Stimulated activated CD4-positive, alpha-beta T cell treated with anti-CD3 and anti-CD28 coated beads, Interleukin-2, amount 100 ng/mL, for 24 hours (primary cell): Measurements from ENCODE around the gene ADRA2B.
"Not testable (repeated sequence)": the region's sequence is repeated elsewhere in the genome, so short reads cannot be mapped to it uniquely, and the experiment has no call there.

Experiments used
- DNase-seq, 2 donors: peaks; one replicate each; pipeline ENCODE4 v3.0.0-alpha.2; 2020

ADRA2B gene

DNA sequence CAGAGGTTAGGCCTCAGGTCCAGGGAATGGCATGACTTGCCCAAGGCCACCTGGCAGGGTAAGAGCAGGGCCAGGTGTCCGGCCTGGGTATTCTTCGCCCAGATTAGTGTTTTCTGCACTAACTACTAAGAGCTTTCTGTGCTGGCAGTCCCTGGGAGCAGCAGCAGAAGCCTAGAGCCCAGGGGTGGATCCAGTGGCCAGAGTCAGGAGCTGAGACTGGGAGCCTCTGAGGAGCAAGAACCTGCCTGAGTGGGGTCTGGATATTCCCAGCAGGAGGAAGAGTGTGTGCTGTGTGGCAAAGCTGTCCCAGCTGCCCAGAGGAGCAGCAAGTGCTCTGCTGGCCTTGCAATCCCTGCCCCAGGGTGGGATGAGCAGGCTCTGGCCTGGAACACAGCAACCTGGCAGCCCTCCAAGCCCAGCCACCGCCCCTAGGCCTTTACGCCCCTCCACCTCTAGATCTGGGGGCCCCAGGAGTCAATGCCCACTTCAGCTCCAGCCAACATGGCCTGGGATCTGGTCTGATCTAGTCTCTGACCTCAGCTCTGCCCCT, 50.9 kb downstream of the ADRA2B start:
- DNase-seq, result no peak

DNA sequence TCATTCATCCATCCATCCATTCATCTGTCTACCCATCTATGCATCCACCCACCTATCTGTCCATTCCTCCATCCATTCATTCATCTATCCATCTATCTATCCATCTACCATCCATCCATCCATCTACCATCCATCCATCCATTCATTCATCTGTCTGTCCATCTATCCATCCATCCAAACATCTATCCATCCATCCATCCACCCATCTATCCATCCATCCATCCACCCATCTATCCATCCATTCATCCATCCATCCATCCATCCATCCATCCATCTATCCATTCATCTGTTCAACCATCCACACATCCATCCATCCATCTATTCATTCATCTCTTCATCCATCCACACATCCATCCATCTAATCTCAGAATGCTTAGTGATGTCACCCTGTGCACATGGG, 51.6 kb downstream of the ADRA2B start:
- DNase-seq, result not testable (repeated sequence)

DNA sequence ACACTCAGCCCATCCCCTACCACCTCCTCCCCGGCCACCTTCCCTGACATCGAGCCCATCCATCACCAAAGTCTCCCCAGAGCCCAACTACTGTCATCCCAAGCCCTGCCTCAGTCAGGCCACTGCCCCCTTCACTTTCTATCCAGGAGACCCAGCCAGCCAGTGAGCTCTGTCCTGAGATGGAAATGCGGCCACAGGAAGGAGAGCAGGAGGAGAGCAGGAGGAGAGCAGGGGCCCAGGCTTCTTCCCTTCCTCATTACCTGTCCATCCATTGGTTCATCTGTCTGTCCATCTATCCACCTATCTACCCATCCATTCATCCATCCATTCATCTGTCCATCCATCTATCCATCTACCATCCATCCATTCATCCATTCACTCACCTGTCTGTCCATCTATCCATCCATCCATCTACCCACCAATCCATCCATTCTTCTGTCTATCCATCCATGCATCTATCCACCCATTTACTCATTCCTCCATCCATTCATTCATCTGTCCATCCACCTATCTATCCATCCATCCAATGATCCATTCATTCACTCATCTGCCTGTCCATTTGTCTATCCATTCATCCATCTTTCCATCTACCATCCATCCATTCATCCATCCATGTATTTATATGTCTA, 52.2 kb downstream of the ADRA2B start:
- not testable (repeated sequence) for DNase-seq

DNA sequence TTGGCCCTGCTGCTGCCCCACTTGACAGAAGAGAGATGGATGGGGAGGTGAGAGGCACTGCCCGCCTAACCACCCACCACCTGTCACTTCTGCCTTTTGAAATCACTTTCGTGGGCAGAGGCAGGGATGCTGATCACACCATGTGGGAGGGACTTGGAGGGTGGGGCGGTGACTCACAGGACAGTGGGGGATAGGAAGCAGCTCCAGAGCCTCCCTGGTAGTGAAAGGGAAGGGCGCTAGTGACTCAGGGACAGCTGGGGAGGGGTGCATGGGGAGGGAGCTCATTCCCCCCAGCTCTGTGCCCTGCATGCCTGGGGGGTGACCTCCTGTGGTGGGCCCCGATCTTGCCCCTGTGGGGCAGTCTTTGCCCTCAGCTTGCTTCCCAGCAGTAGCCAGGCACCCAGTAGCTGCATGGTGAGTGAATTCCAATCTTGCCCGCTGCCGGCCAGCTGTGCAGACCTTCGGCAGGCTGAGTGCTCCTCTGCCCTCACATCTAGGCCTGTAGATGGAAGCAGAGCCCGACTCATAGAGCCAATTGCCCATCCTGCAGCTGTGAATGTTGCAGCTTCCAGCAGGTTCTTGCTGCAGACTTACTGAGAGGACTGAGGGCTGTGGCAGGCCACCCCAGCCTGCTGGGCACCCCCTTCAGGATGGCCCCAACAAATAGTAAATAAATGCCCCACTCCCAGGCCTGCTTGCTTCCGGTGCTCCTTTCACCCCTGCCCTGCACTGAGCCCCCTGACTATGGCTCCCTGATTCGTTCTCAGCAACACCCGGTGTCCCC, 53.1 kb downstream of the ADRA2B start:
- DNase-seq, result peak in 1 of 2 donors; percentile 22
